ENCODE results near the gene TMEM106B.
A peak's percentile ranks its signal among the peaks of the same experiment; 100 is the strongest.

Gene TMEM106B

GRCh38 chr7:12281038-12281437 is 69.9 kb downstream of the TMEM106B start:
- H3K27ac ChIP-seq = no peak overlapping the region

GRCh38 chr7:12287901-12288300 is 76.8 kb downstream of the TMEM106B start:
- no peak for TF ChIP-seq ZFX (IDR thresholded peaks at IDR 0.05)
- no peak for TF ChIP-seq CTCF (conservative IDR thresholded peaks at IDR 0.05)
- no peak overlapping the region for H3K27ac ChIP-seq

More at GRCh38 chr7:12281038-12281437, 69.9 kb downstream of the TMEM106B start:
- TF ChIP-seq ZFX (IDR thresholded peaks at IDR 0.05) (no peak), CTCF (conservative IDR thresholded peaks at IDR 0.05) (no peak)

GRCh38 chr7:12289996-12290395 is 78.9 kb downstream of the TMEM106B start:
- no peak overlapping the region for H3K27ac ChIP-seq
- TF ChIP-seq ZFX (IDR thresholded peaks at IDR 0.05) = no peak
- no peak for TF ChIP-seq CTCF (conservative IDR thresholded peaks at IDR 0.05)

- TF ChIP-seq CTCF (conservative IDR thresholded peaks at IDR 0.05) = no peak
- no peak for TF ChIP-seq ZFX (IDR thresholded peaks at IDR 0.05)
- H3K27ac ChIP-seq = no peak overlapping the region
Observed at GRCh38 chr7:12290761-12291160, 79.7 kb downstream of the TMEM106B start.

- TF ChIP-seq CTCF (conservative IDR thresholded peaks at IDR 0.05) = peak; percentile 71
- no peak for TF ChIP-seq ZFX (IDR thresholded peaks at IDR 0.05)
- no peak overlapping the region for H3K27ac ChIP-seq
Observed at GRCh38 chr7:12291870-12292269, 80.8 kb downstream of the TMEM106B start.

Data from C4-2B (cell line).